LNCAP (cell line): ENCODE measurements around the gene NSUN6.

Source experiments
- CTCF ChIP-seq: fragments of 450-650 bp; IDR thresholded peaks from 2 replicates; pipeline ENCODE4 v1.5.1; 2017; ENCODE audit warnings: mild to moderate bottlenecking

Gene NSUN6

DNA sequence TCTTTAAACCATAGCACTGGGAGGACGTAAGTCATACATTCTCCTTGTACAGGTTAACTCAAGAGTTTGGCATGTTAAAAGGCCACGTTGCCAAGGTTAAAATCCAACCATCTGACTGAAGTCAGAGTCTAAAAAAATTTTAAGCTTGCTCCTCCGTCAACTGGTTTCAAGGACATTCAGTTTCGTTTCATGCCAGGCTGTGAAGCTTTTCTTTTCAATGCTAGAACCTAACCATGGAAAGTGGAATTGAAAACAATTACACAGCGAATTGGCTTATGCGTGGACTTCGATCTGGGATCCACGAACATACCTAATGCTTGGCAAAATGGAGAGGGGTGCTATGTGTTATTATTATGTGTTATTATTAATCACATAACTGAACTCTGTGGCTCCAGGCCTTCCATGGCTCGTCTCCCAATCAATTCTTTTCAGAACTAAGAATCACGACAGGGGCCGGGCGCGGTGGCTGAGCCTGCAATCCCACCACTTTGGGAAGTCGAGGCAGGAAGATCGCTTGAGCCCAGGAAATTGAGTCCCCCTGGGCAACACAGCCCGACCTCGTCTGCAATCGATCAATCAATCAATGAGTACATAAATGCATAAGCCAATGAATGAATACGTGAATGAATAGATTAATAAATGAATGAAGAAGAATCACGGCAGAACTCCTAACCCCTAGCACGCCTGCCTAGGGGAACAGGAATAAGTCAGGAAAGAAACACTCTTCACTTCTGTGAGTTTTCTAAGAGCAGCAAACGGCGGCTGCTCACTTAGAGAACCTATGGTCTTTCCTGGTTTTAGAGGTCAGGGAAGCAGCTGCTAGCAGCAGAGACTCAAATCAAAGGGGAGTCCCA is 7.1 kb upstream of the NSUN6 start:
- TF ChIP-seq CTCF, result no peak

DNA sequence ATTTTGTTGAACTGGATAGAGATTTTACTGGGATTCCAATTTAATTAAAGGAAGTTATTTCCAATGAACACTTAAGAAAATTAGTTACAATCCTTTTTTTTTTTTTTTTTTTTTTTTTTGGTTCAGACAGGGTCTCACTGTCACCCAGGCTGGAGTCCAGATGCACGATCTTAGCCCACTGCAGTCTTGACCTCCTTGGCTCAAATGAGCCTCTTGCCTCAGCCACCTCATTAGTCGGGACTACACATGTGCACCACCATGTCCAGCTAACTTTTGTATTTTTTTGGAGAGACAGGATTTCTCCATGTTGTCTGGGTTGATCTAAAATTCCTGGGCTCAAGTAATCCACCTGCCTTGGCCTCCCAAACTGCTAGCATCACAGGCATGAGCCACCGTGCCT is 5.3 kb upstream of the NSUN6 start:
- no peak for TF ChIP-seq CTCF

GRCh38 chr10:18653112-18653511 is 1.7 kb upstream of the NSUN6 start:
- TF ChIP-seq CTCF, result no peak

DNA sequence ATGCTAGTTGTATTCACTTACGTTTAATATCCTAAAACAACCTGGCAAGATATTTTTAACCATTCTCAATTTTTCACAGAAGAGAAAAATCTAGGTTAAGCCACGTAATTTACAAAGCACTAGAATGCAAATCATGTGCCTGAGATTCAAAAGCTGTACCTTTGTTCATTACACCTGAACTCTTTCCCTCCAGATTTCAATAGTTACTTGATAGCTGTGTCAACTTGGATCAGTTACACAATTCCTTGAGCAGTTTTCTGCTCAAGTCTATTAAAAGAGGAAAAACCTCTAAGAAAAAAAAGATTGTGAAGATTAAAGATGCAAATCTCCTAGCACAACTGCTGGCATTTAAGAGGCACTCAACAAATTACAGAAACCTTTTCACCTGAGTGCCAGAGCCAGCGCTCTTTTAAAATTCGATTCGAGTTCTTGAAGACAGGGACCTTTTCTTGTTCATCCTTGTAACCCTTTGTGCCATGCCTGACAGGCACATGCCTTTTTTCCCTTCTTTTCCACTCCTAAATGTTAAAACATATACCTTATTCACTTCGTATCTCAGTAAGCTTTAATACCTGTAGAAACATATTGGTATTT is 886 bp downstream of the NSUN6 start:
- no peak for TF ChIP-seq CTCF

DNA sequence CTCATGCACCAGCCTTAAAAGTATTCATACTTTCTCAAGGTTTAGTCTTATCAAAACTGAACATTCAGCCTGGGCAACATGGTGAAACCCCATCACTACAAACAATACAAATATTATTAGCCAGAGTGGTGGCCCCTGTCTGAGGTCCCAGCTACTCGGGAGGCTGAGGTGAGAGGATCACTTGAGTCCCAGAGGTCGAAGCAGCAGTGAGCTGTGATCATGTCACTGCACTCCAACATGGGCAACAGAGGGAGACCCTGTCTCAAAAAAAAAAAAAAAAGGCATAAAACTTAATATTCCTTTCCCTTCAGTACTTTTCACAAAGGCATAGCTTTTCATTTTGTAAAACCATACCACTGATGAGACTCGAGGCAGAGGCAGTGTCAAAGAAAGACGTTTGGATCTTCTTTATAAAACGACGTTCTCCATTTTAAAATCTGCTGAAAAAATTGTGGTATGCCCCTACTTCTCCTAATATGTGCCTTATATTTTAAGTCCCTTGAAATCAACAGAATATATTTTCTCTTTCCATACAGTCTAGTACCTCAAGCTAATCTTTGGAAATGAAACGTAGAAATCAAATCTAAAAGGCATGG is 1.9 kb downstream of the NSUN6 start:
- no peak for TF ChIP-seq CTCF

DNA sequence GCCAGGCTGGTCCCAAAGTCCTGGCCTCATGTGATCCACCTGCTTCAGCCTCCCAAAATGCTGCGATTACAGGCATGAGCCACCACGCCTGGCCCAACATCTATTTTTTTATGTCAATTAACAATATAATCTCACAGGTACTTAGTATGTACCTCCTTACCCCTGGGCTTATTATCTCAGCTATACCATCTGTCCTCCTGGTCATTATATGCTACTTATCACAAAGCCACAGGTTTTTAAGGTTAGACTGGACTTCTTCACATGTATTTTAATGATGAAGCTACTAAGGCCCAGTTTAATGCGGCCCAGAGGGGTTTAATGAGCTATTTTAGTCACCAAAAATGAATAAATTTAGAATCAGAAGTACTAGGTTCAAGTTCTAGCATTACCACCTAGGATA is 3.4 kb downstream of the NSUN6 start:
- no peak for TF ChIP-seq CTCF

DNA sequence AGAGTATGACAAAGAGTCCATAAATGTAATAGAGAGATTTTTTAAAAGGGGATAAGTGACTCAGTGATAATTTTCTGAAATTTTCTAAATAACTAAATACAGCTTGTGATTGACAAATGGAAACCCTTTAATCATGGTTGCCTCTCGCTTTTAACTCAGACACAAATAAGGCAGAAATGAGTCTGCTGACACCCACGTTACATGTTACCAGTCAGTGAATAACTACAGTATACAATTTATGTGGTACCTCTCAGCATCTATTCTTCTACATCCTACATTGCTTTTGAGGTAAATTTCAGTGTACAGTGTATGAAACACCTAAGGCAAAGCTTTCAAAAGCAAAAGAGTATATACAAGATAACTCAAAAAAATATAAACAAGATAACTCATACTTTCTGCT is 4.2 kb downstream of the NSUN6 start:
- no peak for TF ChIP-seq CTCF
